ENCODE data around the gene TM4SF20.

The TM4SF20 gene

GRCh38 chr2:227373389-227373788, 5.7 kb downstream of the TM4SF20 start:
- H3K4me3 ChIP-seq (ENCODE audit: low read depth, low read length), result no peak overlapping the region
- POLR2A ChIA-PET, result interaction anchor here (1.2 kb wide), 1 partner anchor 8 kb away, joined by 4 read pairs; no protein-coding TSS in a partner anchor
- CTCF ChIA-PET, result interaction anchor here (1.4 to 1.5 kb wide), 2 partner anchors 9 to 33 kb away, joined by 3 to 4 read pairs; no protein-coding TSS in a partner anchor
- no peak for TF ChIP-seq CTCF (IDR thresholded peaks at IDR 0.05; ENCODE audit: insufficient read depth, low read length, missing control alignments)
- no peak for DNase-seq (ENCODE audit: low read depth, low spot score)

GRCh38 chr2:227370791-227371312, 8.3 kb downstream of the TM4SF20 start:
- ChIA-PET CTCF (no interaction called here), POLR2A (no interaction called here)
- TF ChIP-seq CTCF (IDR thresholded peaks at IDR 0.05; ENCODE audit: insufficient read depth, low read length, missing control alignments), result no peak
- H3K4me3 ChIP-seq (ENCODE audit: low read depth, low read length), result no peak overlapping the region
- DNase-seq (ENCODE audit: low read depth, low spot score), result no peak

- ChIA-PET POLR2A (no interaction called here), CTCF (no interaction called here)
- TF ChIP-seq CTCF (IDR thresholded peaks at IDR 0.05; ENCODE audit: insufficient read depth, low read length, missing control alignments), result no peak
- no peak for DNase-seq (ENCODE audit: low read depth, low spot score)
- H3K4me3 ChIP-seq (ENCODE audit: low read depth, low read length), result no peak overlapping the region
Observed at GRCh38 chr2:227370092-227370491, 9.0 kb downstream of the TM4SF20 start.

GRCh38 chr2:227368574-227368973, 10.5 kb downstream of the TM4SF20 start:
- ChIA-PET POLR2A (no interaction called here), CTCF (no interaction called here)
- TF ChIP-seq CTCF (IDR thresholded peaks at IDR 0.05; ENCODE audit: insufficient read depth, low read length, missing control alignments), result no peak
- no peak for DNase-seq (ENCODE audit: low read depth, low spot score)
- H3K4me3 ChIP-seq (ENCODE audit: low read depth, low read length), result no peak overlapping the region

GRCh38 chr2:227367427-227367795, 11.7 kb downstream of the TM4SF20 start:
- no peak for DNase-seq (ENCODE audit: low read depth, low spot score)
- no peak overlapping the region for H3K4me3 ChIP-seq (ENCODE audit: low read depth, low read length)

More at GRCh38 chr2:227367427-227367795, 11.7 kb downstream of the TM4SF20 start:
- CTCF ChIA-PET, result no interaction called here
- TF ChIP-seq CTCF (IDR thresholded peaks at IDR 0.05; ENCODE audit: insufficient read depth, low read length, missing control alignments), result no peak
- POLR2A ChIA-PET, result interaction anchor here (0.7 kb wide), 1 partner anchor 41 kb away, joined by 3 read pairs; no protein-coding TSS in a partner anchor
